ENCODE results near the gene ARMH4. TPM values are rescaled to one million over a fixed set of nuclear protein-coding genes. Genes with fewer than 3 reads are reported as not detected.

Gene ARMH4
- 1 to 10 TPM in 1 of 2 donors, not detected in 1; 1.0 TPM for total RNA-seq

- Histone ChIP-seq H3K27me3 (no peaks in the 10 kb centered on the region), H3K36me3 (replicated peaks in 1 of 2; ENCODE audit: insufficient read depth in 1 of 2, low read depth in 2 of 2) (no peaks in the 10 kb centered on the region), H3K27ac (peak within 1 kb of the TSS in 3 of 4 donors; percentile 4 to 59 (median 55)), H3K9me3 (no peaks in the 10 kb centered on the region), H3K4me3 (peak within 1 kb of the TSS; percentile 23 to 92), H3K4me1 (peaks cover 14% of the 10 kb centered on the region)
- TF ChIP-seq POLR2A (IDR thresholded peaks at IDR 0.05) (peak; percentile 19 to 39 (median 33)), CTCF (IDR thresholded peaks at IDR 0.05) (peak in 3 of 7 experiments; percentile 19 to 44 (median 31))
- intact Hi-C loops (cut with DNase I): no loop called here
- ATAC-seq (peak; percentile 94), DNase-seq (peak; percentile 79 to 91 (median 86))
- 1% methylated on average over 13 to 49 of the region's 70 CpGs for WGBS, 2 donors
These were observed at the start of gene ARMH4 for GRCh38 chr14:58152014-58152857. TSS of gene ARMH4 (minus strand) at chr14:58152213. CDS start at chr14:58139358, 12,855 bp downstream.

- intact Hi-C loops (cut with DNase I): no loop called here
- peaks cover 15% of the 10 kb centered on the region for H3K4me1 ChIP-seq
- 0 to 1% methylated on average over 2 of the region's 2 CpGs for WGBS, 2 donors
These were observed 48.8 kb upstream of the ARMH4 start for GRCh38 chr14:58200846-58201245.

GRCh38 chr14:58200480-58200841, 48.4 kb upstream of the ARMH4 start:
- Histone ChIP-seq H3K27ac (peak overlapping the region; percentile 85 to 94 (median 91)), H3K9me3 (no peaks in the 10 kb centered on the region), H3K36me3 (replicated peaks in 1 of 2; ENCODE audit: insufficient read depth in 1 of 2, low read depth in 2 of 2) (peaks cover 0 to 2% of the 10 kb centered on the region in 2 donors), H3K27me3 (no peaks in the 10 kb centered on the region), H3K4me1 (peaks cover 15% of the 10 kb centered on the region), H3K4me3 (peak overlapping the region; percentile 75 to 94)
- ATAC-seq (no peak), DNase-seq (no peak)
- intact Hi-C loops (cut with DNase I): no loop called here
- WGBS, 2 donors: 0 to 1% methylated on average over 11 of the region's 11 CpGs
- TF ChIP-seq POLR2A (IDR thresholded peaks at IDR 0.05) (no peak), CTCF (IDR thresholded peaks at IDR 0.05) (no peak)

More at GRCh38 chr14:58200846-58201245, 48.8 kb upstream of the ARMH4 start:
- TF ChIP-seq POLR2A (IDR thresholded peaks at IDR 0.05) (no peak), CTCF (IDR thresholded peaks at IDR 0.05) (no peak)
- DNase-seq (no peak), ATAC-seq (no peak)
- Histone ChIP-seq H3K27me3 (no peaks in the 10 kb centered on the region), H3K9me3 (no peaks in the 10 kb centered on the region), H3K4me3 (peak overlapping the region; percentile 75 to 94), H3K36me3 (replicated peaks in 1 of 2; ENCODE audit: insufficient read depth in 1 of 2, low read depth in 2 of 2) (peaks cover 0 to 2% of the 10 kb centered on the region in 2 donors), H3K27ac (peak overlapping the region in 3 of 4 donors; percentile 85 to 94 (median 94))

- Histone ChIP-seq H3K4me3 (peak within 1 kb of the TSS; percentile 75 to 94), H3K27ac (peak within 1 kb of the TSS; percentile 85 to 94 (median 91)), H3K4me1 (peaks cover 15% of the 10 kb centered on the region), H3K27me3 (no peaks in the 10 kb centered on the region), H3K9me3 (no peaks in the 10 kb centered on the region), H3K36me3 (replicated peaks in 1 of 2; ENCODE audit: insufficient read depth in 1 of 2, low read depth in 2 of 2) (peaks cover 0 to 2% of the 10 kb centered on the region in 2 donors)
- peak; percentile 94 for ATAC-seq
- intact Hi-C loops (cut with DNase I): no loop called here
- WGBS, 2 donors: 0% methylated on average over 25 to 63 of the region's 78 CpGs
- peak; percentile 10 to 74 (median 67) for TF ChIP-seq POLR2A (IDR thresholded peaks at IDR 0.05)
- peak in 1 of 7 experiments; percentile 28 for TF ChIP-seq CTCF (IDR thresholded peaks at IDR 0.05)
- DNase-seq: peak; percentile 83 to 92 (median 86)
These were observed 47.9 kb upstream of the ARMH4 start, which contains the start of gene ACTR10 for GRCh38 chr14:58199726-58200479. TSS of gene ACTR10 (plus strand) at chr14:58200149. CDS start at chr14:58200218, 69 bp downstream.
